Spleen (tissue), 7 donors: ENCODE measurements around the gene JMJD1C.

ENCODE experiments used
- CTCF ChIP-seq, 11 experiments: fragments of 200-600 bp in 7 of 11; fragments of 450-650 bp in 4 of 11; sonication (generic) in 4 of 11; IDR thresholded peaks in 8 of 11; conservative IDR thresholded peaks in 3 of 11; 1 replicate in 7 of 11; 2 replicates in 4 of 11; pipeline versions ENCODE4 v1.4.0 to v1.8.0; 2016 to 2021; ENCODE audit warnings: antibody characterized with exemption in 11 of 11, inconsistent platforms in 4 of 11, mild to moderate bottlenecking in 1 of 11
- POLR2A ChIP-seq, 3 donors: fragments of 450-650 bp; IDR thresholded peaks; one replicate each; pipeline ENCODE4 v1.5.1; 2017; ENCODE audit warnings: antibody characterized with exemption in 3 of 3, mild to moderate bottlenecking in 1 of 3
- POLR2AphosphoS5 ChIP-seq, 3 donors: sonication (generic); formaldehyde crosslinking; IDR thresholded peaks; one replicate each; pipeline ENCODE4 v1.5.1; 2017; ENCODE audit warnings: antibody characterized with exemption in 3 of 3
- donor health status: DM: no; HTN: no; CAD: no; lungs with moderate emphysema.
- donor health status: DM: no; HTN: no; CAD: no.
- donor health status: DM: no; HTN: no; CAD: no.

GRCh38 chr10:63168821-63169462 is 296.8 kb downstream of the JMJD1C start:
- TF ChIP-seq CTCF (IDR thresholded peaks at IDR 0.05 in 8 of 11, conservative IDR thresholded peaks at IDR 0.05 in 3 of 11) (no peak), POLR2AphosphoS5 (IDR thresholded peaks at IDR 0.05) (no peak), POLR2A (IDR thresholded peaks at IDR 0.05) (no peak)
